ENCODE measurements around the gene UIMC1.

UIMC1 gene

DNA sequence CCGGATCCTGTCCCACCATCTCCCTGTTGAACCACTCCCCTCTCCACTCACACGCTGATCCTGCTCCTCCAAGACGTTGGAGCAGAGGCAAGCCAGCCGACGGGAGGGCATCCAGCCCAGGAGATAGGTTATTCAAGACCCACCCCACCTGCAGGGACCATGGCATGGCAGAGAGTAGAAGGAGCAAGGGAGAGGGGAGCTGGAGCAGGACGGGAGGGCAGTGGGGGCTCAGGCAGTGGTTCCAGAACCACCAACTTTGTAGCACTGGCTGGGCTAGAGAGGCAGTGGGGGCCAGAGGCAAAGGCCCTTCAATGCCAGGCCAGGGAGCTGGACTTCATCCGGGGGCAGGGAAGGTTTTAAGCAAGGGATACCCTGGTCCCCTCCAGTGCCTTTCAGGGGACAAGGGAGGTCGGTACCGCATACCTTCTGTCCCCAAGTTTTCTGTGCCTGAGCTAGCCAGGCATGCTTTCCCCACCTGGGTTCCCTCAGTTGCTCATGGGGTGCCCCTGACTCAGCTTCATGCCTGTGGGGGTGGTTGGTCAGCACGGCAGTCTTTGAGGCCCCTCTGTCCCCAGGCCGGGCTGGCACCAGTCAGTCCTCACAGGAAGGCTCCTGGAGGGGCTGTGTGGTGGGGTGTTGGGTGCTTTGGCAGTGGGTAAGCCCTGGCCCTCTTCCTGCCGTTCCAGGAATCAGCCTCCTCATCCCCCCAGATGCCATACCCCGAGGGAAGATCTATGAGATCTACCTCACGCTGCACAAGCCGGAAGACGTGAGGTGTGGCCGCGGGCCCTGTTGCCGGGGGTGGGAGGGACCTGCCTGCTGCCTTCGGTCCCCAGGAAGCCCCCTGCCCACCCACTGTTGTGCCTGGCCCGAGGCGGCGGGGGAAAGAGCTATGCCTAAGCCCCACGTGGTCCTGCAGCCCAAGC is 129.8 kb downstream of the UIMC1 start:
- H3K9ac ChIP-seq = no peak overlapping the region
- TF ChIP-seq, protein P1, sequence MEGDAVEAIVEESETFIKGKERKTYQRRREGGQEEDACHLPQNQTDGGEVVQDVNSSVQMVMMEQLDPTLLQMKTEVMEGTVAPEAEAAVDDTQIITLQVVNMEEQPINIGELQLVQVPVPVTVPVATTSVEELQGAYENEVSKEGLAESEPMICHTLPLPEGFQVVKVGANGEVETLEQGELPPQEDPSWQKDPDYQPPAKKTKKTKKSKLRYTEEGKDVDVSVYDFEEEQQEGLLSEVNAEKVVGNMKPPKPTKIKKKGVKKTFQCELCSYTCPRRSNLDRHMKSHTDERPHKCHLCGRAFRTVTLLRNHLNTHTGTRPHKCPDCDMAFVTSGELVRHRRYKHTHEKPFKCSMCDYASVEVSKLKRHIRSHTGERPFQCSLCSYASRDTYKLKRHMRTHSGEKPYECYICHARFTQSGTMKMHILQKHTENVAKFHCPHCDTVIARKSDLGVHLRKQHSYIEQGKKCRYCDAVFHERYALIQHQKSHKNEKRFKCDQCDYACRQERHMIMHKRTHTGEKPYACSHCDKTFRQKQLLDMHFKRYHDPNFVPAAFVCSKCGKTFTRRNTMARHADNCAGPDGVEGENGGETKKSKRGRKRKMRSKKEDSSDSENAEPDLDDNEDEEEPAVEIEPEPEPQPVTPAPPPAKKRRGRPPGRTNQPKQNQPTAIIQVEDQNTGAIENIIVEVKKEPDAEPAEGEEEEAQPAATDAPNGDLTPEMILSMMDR (IDR thresholded peaks at IDR 0.05) = no peak
- H3K79me2 ChIP-seq = no peaks in the 10 kb centered on the region
- H3K4me3 ChIP-seq (ENCODE audit: low read depth, low read length) = no peak overlapping the region
- H3K4me2 ChIP-seq (ENCODE audit: low read length) = no peak overlapping the region
- no peaks in the 10 kb centered on the region for H3K27me3 ChIP-seq (ENCODE audit: control insufficient read depth, insufficient read depth, low read length)
- H2AFZ ChIP-seq = no peak overlapping the region
- H3K36me3 ChIP-seq (ENCODE audit: control insufficient read depth, insufficient read depth, low read length) = no peaks in the 10 kb centered on the region
- no peaks in the 10 kb centered on the region for H3K9me3 ChIP-seq (ENCODE audit: control insufficient read depth, low read length)
- no peak overlapping the region for H3K27ac ChIP-seq
- H3K4me1 ChIP-seq = no peaks in the 10 kb centered on the region

DNA sequence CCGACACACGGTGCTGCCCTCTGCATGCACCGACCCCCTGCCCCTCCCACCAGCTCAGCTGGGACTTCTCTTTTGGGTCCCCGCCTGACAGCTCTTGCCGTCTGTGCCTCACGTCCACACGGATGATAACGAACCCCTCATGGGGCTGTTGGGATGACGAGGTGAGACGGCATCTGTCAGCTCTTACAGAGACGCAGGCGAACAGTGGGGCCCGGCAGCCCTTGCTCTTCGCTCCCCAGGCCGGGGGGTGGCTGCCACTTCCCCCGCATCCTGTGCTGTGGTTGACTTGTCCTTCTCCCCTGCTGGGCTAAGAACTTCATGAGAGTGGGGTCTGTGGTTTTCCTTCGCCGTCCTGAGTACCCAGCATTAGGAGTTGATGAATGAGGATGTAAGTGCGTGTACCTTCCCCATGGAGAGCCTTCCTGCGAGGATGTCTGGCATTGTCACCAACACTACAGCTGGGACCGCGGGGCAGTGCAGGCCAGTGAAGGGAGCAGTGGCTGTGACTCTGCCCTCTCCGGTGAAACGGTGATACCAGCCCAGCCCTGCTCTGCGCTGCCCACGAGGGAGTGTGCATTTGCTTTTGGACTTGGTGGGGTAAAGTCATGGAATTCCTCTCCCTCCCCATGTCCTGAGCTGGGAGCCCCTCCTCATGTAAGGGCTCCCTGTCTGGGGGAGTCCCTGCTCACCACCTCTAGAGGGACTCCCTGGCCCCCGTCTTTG is 130.6 kb downstream of the UIMC1 start:
- Histone ChIP-seq H3K9me3 (ENCODE audit: control insufficient read depth, low read length) (no peaks in the 10 kb centered on the region), H3K27ac (no peak overlapping the region), H3K4me3 (ENCODE audit: low read depth, low read length) (no peak overlapping the region), H3K4me1 (no peaks in the 10 kb centered on the region), H2AFZ (no peak overlapping the region), H3K79me2 (no peaks in the 10 kb centered on the region), H3K4me2 (ENCODE audit: low read length) (no peak overlapping the region), H3K27me3 (ENCODE audit: control insufficient read depth, insufficient read depth, low read length) (no peaks in the 10 kb centered on the region), H3K9ac (no peak overlapping the region), H3K36me3 (ENCODE audit: control insufficient read depth, insufficient read depth, low read length) (no peaks in the 10 kb centered on the region)
- TF ChIP-seq, protein P1 (IDR thresholded peaks at IDR 0.05) = no peak

DNA sequence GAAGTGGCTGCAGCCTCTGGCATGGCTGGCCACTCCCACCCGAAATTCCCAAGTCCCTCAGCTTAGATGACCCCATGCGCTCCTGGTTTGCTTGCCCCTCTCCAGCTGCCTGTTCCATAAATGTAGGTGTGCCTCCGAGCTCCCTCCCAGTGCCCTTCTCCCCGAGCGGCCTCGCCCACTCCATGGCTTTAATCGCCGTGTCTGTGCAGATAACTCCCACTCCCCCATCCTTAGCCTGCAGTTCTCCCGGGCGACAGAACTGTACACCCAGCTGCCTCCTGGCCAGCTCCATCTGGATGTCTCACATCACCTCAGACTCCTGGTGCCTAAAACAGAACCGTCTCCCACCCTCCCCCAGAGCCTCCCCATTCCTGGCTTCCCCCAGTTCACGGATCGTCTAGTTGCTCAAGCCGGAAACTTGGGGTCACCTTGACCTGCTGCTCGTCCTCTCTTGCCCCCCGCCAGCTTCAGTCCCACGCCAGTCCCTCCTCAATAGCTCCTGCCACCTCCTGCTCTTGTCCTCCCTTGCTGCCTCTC is 131.5 kb downstream of the UIMC1 start:
- Histone ChIP-seq H2AFZ (no peak overlapping the region), H3K36me3 (ENCODE audit: control insufficient read depth, insufficient read depth, low read length) (no peaks in the 10 kb centered on the region), H3K4me1 (no peaks in the 10 kb centered on the region), H3K27ac (no peak overlapping the region), H3K27me3 (ENCODE audit: control insufficient read depth, insufficient read depth, low read length) (no peaks in the 10 kb centered on the region), H3K9me3 (ENCODE audit: control insufficient read depth, low read length) (no peaks in the 10 kb centered on the region), H3K4me3 (ENCODE audit: low read depth, low read length) (no peak overlapping the region), H3K9ac (no peak overlapping the region), H3K4me2 (ENCODE audit: low read length) (no peak overlapping the region), H3K79me2 (no peaks in the 10 kb centered on the region)
- TF ChIP-seq, protein P1 (IDR thresholded peaks at IDR 0.05) = no peak

DNA sequence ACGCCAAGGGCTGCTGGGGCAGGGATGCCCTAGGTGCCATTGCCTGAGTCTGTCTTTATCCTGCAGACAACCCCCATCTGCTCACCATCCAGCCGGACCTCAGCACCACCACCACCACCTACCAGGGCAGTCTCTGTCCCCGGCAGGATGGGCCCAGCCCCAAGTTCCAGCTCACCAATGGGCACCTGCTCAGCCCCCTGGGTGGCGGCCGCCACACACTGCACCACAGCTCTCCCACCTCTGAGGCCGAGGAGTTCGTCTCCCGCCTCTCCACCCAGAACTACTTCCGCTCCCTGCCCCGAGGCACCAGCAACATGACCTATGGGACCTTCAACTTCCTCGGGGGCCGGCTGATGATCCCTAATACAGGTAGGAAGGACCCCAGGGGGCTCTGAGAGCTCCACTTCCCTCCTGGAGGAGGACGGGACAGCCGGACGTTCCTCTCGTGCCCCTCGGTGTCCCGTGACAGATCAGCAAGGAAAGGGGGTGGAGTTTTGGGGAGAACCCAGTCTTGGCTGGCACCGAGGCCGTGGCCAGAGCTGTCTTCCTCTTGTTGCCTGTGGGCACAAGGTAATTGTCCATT is 132.3 kb downstream of the UIMC1 start:
- Histone ChIP-seq H3K9me3 (ENCODE audit: control insufficient read depth, low read length) (no peaks in the 10 kb centered on the region), H3K4me1 (no peaks in the 10 kb centered on the region), H3K4me3 (ENCODE audit: low read depth, low read length) (no peak overlapping the region), H3K27ac (no peak overlapping the region), H3K4me2 (ENCODE audit: low read length) (no peak overlapping the region), H3K36me3 (ENCODE audit: control insufficient read depth, insufficient read depth, low read length) (no peaks in the 10 kb centered on the region), H3K27me3 (ENCODE audit: control insufficient read depth, insufficient read depth, low read length) (no peaks in the 10 kb centered on the region), H2AFZ (no peak overlapping the region), H3K9ac (no peak overlapping the region), H3K79me2 (no peaks in the 10 kb centered on the region)
- TF ChIP-seq, protein P1 (IDR thresholded peaks at IDR 0.05) = no peak

Data from parathyroid adenoma (tissue), 2 donors.